PFSK-1 (cell line): ENCODE measurements around the gene RBM47.

Experiments
- REST ChIP-seq, 2 experiments: IDR thresholded peaks; 2 replicates each; pipeline versions ENCODE4 v1.6.1 to v1.8.0; 2011 to 2012; ENCODE audit warnings: low read depth in 2 of 2, low read length in 2 of 2, control low read depth in 1 of 2, inconsistent platforms in 1 of 2, mild to moderate bottlenecking in 1 of 2, moderate library complexity in 1 of 2; ENCODE audit not compliant: insufficient read depth in 1 of 2
- SIN3A ChIP-seq: IDR thresholded peaks from 2 replicates; pipeline ENCODE4 v1.6.1; 2012; ENCODE audit warnings: mild to moderate bottlenecking, low read length, moderate library complexity, borderline replicate concordance; ENCODE audit not compliant: insufficient read depth

- TF ChIP-seq REST (IDR thresholded peaks at IDR 0.05; ENCODE audit: insufficient read depth in 1 of 2, low read depth in 2 of 2, low read length in 2 of 2) (no peak), SIN3A (no peak)
Observed at GRCh38 chr4:40622913-40623312, 6.8 kb downstream of the RBM47 start.
